GM18873 (cell line): ENCODE measurements around the gene LTBP1.

Experiments
- ATAC-seq: cut with Tn5 transposase; IDR thresholded peaks from one replicate; pipeline ENCODE4 v1.9.1; 2021; ENCODE audit warnings: mild to moderate bottlenecking, moderate library complexity, moderate number of reproducible peaks; ENCODE audit not compliant: unreplicated experiment, low FRiP score

Gene LTBP1

DNA sequence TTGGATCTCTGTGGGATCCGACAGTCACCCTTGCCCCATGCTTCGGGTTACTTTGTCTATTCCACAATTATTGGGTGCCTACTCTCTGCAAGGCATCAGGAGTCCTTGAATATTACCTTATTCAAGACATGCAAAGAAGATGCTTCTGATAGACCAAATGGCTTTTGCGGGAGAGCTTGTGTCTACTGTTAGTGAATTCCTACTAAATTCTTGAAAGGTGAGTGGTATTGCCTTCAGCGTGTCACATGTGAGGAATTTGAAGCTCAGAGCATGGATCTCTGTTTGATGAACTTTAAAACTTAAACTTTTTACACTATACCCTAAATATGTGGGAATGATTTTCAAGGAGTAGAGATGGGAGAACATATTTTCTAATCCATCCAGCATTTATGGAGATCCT is 184.4 kb downstream of the LTBP1 start:
- ATAC-seq: no peak

DNA sequence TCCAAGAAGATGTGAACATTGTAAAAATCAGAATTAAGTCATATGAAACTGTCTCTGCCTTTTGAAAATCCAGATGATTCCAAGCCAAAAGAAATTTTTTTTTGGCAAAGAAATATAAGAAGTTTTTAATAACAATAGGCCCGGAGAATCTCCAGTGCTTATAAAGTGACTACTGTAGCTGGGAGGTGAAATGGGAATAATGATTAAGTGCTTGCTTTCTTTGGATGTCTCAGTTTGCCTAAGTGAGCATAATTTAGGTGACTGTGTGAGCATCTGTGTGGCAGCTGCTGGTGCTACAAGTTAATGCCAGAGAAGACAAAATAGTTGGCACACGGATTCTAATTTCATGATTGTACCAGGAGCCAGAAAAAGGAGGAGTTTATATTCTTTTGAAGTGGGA is 185.0 kb downstream of the LTBP1 start:
- no peak for ATAC-seq

DNA sequence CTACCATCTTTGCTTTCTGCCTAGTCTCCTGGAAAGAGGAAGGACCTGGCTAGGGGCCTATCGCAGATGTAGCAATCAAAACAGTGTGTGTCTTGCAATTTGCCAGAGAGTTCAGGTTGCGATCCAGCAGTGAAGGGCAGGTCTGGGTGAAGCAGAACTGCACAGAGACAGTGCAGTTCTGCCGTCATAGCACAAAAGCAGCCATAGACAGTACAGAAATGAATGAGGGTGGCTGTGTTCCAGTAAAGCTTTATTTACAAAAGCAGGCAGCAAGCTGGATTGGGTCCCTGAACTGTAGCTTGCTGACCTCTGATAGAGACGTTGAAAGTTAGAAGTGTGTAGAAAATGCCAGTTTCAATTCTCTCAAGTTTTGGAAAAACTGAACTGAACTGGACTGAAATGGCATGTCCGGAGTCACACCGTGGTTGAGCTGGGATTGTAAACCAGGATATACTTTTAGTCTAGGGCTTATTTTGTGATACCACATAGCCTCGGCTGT is 186.8 kb downstream of the LTBP1 start:
- no peak for ATAC-seq

DNA sequence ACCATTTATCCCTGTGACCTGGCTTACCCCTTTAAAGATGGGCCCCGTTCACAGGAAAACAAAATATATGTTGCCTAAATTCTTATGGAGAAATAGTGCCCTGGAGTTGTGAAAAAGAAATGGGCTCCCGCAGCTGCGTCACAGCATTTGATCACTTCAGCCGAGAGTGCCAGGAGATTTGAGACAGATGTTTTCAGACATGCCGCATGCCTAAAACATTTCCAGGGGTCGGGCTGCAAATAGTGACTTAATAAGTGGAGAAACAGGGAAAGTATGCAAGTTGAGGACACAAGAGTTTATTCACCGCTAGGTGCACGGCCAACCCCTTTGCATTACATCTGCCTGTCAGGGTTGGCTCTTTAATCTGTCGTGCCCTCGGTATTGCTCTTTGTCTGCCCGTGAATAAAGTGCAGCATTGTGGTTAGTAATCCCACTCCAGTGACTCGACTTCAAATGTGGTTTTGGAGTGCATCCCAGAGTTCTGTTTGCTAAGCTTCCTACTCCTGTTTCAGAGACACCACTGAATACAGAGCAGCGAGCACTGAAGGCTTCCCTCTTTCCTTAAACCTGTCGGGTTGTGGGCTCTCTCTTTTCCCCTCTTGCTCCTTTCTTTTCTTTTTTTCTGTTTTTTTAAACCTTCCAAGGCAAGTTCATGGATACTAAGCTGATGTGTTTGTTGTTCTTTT is 187.5 kb downstream of the LTBP1 start:
- no peak for ATAC-seq

DNA sequence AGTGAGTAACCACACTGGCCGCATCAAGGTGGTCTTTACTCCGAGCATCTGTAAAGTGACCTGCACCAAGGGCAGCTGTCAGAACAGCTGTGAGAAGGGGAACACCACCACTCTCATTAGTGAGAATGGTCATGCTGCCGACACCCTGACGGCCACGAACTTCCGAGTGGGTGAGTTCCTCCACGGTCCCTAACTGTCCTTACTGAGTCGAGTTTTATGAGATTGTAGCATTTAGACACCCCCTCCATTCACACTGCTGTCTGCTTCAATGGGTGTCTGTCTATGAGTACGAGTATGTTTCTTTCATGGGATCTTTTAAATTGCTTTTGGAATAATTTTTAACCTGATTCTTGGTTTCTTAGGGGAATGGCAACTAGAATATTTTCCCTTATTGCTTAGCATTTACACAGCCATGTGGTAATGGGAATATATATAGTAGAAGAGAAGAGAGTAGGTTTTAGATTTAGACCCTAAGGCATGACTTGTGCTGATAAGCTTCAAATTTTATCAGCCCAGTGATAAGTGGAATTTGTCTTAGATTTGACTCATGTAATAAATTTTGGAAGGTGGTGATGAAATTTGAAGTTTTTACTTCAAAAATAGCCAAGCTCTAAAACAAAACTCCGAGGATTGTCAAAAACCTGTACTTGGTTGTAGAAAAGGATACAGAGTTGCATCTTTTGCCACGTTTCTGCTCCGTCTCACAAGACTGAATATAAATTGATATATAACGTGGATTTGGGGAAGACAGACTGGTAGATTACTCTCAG is 188.2 kb downstream of the LTBP1 start:
- no peak for ATAC-seq

DNA sequence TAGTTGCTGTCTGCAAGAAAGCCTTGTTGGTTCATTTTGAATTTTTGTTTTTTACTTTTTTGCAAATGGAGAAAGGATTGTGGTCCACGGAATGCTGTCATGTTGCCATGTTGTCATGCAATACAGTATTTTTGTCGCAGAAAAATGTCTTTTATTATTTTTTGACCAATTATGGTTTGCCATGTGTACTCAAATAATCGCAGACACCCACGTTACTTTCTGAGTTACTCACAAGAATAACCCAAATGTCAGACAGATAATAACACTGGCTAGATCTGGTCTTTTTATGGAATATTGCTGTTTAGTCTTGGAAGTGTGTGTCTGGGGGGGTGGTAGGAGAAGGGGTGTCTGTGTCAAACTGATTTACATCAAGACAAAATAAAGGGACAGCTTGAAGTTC is 188.9 kb downstream of the LTBP1 start:
- no peak for ATAC-seq

DNA sequence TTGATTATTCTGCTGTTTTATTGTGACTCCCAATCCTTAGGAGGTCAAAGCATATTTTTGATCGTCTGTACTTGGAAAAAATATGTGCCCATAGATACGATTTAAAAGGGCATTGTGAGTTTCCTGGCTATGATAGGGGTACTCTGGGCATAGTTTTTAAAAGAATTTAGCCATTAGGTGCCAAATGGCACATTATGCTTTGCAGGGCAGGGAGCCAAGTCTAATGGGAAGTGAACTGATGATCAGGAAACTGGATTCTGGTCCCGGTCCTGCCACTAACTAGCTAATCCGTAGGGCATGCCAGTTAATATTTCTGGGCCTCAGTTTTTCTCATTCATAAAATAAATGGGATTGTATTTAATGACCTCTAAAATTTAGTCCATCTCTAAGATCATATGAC is 189.3 kb downstream of the LTBP1 start:
- no peak for ATAC-seq

DNA sequence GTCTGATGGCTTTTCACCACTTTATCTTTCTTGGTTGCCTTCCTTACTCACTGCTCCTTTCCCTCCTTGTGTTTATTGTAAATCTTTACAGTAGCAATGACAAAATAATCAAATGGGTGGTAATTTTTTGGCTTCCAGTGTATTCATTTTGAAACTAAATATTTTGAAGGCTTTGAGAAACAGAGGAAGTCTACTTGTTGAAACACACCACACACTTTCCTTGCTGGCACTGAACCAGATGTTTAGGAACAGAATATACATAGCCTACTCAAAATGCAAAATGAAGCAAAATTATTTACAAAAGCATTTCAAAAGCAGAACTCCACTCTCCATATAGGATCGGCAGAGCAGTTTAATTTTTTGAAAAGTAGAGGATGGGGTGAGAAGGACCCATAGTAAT is 189.8 kb downstream of the LTBP1 start:
- no peak for ATAC-seq

DNA sequence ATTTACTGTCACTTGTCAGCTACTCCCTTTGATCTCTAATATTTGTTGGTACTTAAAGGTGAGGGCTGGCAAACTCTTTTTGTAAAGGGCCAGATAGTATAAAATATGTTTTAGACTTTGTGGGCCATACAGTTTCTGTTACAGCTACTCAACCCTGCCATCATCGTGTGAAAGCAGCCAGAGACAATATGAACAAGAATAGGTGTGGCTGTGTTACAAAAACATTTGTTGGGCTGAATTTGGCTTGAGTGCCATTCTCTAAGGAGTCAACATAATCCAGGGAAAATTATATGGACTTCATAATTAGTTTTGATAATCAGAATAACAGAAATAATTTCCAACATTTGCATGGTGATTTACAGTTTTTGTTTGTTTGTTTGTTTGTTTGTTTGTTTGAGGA is 190.6 kb downstream of the LTBP1 start:
- ATAC-seq: no peak

DNA sequence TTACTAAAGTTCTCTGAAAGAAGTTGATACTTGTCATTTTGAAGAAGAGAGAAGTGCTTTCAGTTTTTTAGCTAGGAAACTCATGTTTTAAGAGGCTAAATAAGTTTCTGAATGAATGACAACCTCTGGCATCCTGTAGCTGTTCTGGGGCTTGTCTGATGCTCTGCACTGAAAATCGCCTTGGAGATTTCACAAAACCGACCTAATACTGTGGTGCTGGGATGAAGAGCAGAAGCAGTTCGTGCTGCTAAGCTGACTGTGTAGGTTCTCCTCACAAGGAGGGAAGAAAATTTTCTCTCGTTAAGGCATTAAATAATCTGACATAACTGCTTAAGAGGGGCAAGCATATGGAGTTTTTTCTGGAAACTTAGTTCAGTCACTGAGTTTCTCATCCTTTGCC is 193.2 kb downstream of the LTBP1 start:
- no peak for ATAC-seq

DNA sequence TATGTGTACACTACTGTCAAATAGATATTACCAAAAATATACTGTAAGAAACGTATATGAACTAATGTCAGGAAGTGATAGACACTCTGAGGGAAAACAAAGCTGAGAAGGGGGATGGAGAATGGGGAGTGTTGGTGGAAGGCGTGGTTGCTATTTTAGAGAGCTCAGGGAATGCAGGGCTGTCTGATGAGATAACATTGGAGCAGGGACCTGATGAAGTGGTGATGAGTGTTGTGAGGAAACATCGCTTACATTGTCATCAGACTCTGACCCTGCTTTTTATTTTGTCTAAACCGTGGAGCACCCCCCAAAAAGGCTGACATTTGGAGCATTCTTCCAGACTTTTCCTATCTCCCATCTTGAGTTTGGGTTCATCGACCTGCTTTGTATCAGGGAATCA is 194.7 kb downstream of the LTBP1 start:
- ATAC-seq: no peak

DNA sequence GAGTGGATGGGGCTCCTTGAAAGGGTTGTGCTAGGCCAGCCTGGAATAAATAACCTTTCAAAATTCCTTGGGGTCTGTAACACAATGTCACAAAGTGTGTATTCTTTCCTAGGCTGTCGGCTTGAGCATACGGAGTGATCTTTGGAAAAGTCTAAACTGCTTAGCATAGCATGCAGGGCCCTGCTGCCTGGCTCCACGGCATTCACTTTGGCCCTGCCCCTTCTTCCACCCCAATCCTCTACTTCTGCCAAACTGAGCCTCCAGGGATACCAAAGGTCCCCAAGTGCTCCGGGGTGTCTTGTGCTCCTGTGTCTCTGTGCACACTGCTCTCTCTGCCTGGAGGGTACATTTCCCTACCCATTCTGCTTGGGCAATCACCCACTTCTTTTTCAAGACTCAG is 196.1 kb downstream of the LTBP1 start:
- no peak for ATAC-seq

DNA sequence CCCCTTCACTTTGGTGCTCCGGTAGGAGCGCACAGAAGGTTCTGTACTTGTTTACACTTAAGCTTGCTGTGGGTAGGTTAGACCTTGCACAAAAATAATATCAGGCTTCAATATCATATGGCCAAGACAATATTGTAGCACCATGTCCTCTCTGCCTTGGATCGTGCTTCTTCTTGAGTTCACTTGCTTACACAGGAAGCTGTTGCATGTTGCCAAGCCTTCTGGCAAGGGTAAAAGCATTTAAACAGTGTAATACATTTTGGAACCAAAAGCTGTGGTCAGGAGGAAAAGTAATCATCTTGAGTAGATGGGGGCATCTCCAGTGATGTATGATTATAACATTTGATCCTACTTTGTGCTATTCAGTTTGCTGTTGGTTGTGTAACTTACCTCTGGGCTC is 197.5 kb downstream of the LTBP1 start:
- no peak for ATAC-seq

DNA sequence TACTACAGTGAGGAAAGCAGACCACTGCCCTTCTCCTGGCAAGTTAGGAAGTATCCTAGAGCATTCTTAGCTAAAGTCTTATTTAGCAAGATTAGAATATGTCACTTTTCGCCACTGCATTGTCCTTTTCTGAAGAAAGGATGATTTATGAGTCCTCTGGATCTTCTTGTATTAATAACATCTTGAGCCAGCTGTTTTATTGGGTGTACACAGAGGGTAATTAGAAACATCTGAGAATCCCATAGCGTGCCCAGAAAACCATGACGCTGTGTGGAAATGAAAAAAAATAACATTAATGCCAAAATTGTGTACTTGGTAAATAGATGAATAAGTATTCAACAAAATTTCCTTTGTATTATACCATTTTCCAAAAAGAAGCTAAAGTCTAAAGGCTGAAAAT is 198.7 kb downstream of the LTBP1 start:
- no peak for ATAC-seq

DNA sequence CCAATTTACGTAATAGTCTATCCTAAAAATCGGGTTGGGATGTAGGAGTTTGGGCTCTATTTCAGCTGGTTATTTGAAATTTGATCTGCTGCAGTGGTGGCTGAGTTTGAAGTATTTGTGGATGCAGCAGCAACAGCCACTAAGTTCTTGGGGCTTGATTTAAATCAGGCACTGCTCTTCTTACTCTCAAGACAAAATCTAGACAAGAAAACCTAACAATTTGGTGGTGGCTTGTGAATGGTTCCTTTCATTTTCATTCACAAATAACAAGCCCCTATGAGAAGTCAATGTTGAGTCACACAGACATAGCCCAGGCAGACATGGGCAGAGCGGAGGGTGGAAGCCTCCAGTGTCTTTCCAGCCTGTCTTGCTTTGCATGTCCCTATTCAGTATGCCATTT is 199.3 kb downstream of the LTBP1 start:
- ATAC-seq: no peak

DNA sequence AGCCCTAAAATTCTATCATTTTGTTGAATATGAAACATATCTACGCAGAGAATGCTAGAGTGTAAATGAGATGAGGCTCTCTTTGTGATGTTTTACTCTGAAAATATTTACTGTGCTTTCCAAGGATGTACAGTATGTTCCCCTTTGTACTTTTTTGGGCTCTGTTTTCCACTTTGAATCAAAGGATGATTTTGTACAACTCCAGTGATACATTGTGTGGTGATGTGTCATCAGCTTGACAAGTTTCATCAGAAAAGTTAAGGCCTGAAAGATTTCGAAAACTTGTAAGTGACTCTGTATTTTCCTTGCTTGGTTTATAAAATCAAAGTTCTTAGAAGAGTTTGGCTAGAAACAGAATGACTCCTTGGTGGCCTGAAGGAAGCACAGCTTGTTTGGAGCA is 206.3 kb downstream of the LTBP1 start:
- no peak for ATAC-seq

DNA sequence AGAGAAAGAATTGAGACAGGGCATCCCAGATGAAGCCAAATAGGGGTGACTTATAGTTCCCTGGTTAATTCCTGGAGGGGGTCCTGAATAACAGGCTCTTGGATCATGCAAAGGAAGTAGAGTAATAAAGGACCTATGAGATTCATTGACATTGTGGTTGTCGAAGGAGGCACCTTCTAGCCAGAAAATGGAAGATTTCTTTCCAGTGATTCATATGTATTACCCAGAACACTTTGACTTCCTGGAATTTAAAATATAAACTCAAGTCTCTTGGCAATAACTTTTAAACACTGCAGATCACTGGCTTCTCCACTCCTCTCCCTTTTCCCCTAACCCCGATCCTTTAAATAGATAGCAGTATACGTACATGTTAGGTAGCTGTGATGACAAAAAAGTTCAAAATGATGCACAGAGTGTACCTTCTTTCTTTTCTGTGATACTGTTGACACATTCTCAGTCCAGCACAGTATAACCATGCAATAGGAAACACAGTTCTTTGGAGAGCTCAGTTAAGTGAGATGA is 211.8 kb downstream of the LTBP1 start:
- ATAC-seq: no peak

DNA sequence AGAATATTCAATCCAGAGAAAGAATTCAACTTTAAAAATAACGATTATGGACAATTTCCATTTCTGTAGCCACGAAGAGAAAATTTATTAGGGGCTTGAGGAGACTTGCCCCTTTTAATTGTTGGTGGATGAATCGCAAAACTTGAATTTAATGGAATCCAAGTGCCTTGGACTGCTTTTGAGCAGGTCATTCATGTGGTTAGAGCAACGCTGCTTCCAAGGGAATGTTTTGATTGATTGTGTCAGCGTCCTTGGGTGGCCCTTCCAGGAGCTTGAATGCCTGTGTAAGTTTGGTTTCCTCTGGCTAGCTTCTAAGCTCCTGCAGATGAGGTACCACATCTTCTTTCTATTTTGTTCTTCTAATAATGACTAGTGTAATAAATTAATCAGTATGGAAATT is 213.4 kb downstream of the LTBP1 start:
- no peak for ATAC-seq

DNA sequence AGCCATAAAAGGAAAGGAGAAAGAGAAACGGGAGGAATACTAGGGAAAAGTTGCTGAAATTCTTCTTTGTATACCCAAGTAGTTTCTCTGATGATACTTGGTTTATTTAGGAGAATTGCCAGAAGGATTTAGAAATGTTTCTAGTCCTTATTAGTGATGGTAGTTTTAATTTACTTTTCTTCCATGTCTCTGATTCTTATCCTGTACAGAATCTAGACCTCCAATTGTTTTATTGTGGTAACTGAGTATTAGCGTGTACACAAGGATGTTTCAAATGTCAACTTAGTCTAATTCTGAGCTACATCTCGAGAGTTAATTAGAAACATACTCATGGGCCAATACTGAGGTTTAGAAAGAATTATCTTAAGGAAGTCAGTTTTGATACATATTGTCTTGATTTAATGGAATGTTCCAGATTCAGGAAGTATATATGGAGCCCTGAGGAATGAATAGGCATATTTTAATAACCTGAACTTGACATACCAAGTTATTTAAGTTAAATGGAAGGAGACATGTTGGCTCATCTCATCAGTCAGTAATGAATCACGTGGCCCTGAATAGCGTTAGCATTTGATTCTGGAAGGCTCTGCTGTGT is 219.6 kb downstream of the LTBP1 start:
- ATAC-seq: no peak

DNA sequence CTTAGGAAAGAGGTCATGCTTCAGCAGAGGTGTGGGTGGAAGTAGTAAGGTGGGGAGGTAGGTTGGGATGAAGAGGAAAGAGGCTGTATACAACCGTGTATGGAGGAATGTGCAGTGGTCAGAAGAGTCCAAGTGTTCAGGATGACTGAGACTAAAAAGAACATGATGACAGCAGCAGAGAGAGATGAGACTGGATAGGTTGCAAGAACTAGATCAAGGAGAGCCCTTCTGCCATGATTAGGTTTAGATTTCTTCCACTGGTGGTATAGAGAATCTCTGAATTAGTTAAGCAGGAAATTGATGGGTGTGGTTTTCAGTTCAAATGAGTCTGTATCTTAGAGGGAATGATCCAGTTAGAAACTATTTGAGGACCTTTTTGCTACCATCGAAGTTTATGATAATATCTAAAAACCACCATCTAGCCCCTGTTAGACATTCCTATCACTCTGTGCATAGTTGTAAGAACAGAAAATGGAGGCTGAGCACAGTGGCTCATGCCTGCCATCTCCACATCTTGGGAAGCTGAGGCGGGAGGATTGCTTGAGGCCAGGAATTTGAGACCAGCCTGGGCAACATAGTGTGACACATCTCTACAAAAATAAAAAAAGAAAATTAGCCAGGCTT is 221.0 kb downstream of the LTBP1 start:
- ATAC-seq: no peak

DNA sequence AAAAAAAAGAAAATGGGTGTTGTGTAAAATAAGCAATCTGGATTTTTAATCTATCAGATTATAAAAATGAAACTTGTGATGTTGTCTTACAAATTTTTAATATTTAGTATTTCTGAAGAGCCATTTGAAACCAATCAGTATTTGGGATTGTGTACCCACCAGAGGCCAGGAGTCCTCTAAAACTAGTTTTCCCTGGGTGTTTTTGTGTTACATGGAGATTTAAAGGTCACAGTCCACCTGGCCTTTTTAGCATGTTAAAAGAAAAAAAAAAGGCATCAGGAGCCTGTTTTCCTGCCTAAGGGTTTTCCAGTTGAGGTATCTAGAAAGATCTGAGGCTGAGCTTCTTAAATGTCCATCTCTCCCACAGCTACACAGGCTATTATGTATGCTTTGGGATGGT is 221.7 kb downstream of the LTBP1 start:
- ATAC-seq: no peak
